ENCODE measurements around the gene ANKFY1.

ANKFY1 gene

GRCh38 chr17:4276514-4276913 is 12.7 kb upstream of the ANKFY1 start:
- Mint-ChIP-seq H3K36me3 (ENCODE audit: low read depth) (peaks cover 36% of the 10 kb centered on the region), H3K4me1 (no peaks in the 10 kb centered on the region), H3K27ac (no peak overlapping the region), H3K9me3 (no peaks in the 10 kb centered on the region), H3K4me3 (no peak overlapping the region), H3K27me3 (ENCODE audit: low read depth) (no peaks in the 10 kb centered on the region)
- TF ChIP-seq, protein P1, sequence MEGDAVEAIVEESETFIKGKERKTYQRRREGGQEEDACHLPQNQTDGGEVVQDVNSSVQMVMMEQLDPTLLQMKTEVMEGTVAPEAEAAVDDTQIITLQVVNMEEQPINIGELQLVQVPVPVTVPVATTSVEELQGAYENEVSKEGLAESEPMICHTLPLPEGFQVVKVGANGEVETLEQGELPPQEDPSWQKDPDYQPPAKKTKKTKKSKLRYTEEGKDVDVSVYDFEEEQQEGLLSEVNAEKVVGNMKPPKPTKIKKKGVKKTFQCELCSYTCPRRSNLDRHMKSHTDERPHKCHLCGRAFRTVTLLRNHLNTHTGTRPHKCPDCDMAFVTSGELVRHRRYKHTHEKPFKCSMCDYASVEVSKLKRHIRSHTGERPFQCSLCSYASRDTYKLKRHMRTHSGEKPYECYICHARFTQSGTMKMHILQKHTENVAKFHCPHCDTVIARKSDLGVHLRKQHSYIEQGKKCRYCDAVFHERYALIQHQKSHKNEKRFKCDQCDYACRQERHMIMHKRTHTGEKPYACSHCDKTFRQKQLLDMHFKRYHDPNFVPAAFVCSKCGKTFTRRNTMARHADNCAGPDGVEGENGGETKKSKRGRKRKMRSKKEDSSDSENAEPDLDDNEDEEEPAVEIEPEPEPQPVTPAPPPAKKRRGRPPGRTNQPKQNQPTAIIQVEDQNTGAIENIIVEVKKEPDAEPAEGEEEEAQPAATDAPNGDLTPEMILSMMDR (IDR thresholded peaks at IDR 0.05; ENCODE audit: unreplicated experiment in 3 of 3): no peak

- no peak overlapping the region for H3K27ac Mint-ChIP-seq
- TF ChIP-seq, protein P1 (IDR thresholded peaks at IDR 0.05; ENCODE audit: unreplicated experiment in 3 of 3): no peak
- no peaks in the 10 kb centered on the region for H3K4me1 Mint-ChIP-seq
- no peaks in the 10 kb centered on the region for H3K27me3 Mint-ChIP-seq (ENCODE audit: low read depth)
- H3K9me3 Mint-ChIP-seq: no peaks in the 10 kb centered on the region
- no peak overlapping the region for H3K4me3 Mint-ChIP-seq
- peaks cover 45% of the 10 kb centered on the region for H3K36me3 Mint-ChIP-seq (ENCODE audit: low read depth)
Observed at GRCh38 chr17:4272972-4273368, 9.2 kb upstream of the ANKFY1 start.

DNA sequence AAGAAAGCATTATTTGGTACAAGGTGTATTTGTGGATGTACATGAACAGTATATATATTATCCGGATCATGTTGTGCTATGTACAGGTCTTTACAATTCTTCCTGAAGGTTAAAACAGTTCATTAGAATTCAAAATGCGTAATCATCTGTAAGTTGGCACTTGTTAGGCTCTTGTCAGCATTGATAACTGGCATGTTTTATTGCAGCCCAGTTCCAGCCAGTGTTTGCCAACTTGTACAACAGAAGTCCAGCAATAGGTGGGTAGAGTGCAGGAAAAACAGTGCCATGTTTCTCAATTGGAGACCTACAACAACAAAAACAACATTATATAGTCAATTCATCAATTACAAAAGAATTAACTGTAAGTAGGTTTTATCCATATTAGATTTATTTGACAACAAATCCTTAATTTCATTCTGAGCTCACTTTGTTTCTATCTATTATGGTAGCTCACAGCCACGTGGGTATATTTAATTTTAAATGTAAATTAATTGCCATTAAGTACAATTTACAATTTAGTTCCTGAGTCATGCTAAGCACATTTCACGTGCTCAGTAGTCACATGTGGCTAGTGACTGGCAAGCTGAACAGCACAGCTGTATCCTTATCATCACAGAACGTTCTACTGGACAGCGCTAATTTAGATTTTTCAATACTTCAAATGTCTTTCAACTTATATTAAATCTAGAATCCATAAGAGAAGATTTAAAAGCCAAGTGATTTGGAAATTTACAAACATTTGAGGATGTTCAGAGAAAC is 8.6 kb upstream of the ANKFY1 start:
- H3K4me1 Mint-ChIP-seq: no peaks in the 10 kb centered on the region
- H3K27me3 Mint-ChIP-seq (ENCODE audit: low read depth): no peaks in the 10 kb centered on the region
- no peak overlapping the region for H3K27ac Mint-ChIP-seq
- H3K9me3 Mint-ChIP-seq: no peaks in the 10 kb centered on the region
- no peak overlapping the region for H3K4me3 Mint-ChIP-seq
- peaks cover 47% of the 10 kb centered on the region for H3K36me3 Mint-ChIP-seq (ENCODE audit: low read depth)
- TF ChIP-seq, protein P1 (IDR thresholded peaks at IDR 0.05; ENCODE audit: unreplicated experiment in 3 of 3): no peak

DNA sequence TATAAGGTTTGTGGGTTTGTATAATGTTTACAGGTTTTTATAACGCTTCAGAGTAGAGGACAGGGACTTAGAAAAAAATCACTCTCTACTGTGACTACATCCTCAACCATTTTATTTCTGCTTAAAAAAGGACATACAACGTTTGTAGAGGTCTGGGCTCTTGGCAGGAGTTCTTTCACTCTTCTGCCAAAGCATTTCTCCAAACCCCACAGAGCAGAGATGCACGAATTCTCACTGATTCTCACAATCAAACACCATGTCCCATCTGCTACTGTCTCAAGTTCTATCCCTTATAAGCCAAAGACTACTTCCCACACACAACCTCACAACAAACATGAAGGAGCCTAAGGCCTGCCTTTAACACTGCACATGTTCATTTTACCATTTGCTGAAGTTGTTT is 7.0 kb upstream of the ANKFY1 start:
- TF ChIP-seq, protein P1 (IDR thresholded peaks at IDR 0.05; ENCODE audit: unreplicated experiment in 3 of 3): no peak
- Mint-ChIP-seq H3K27me3 (ENCODE audit: low read depth) (no peaks in the 10 kb centered on the region), H3K4me1 (no peaks in the 10 kb centered on the region), H3K9me3 (no peaks in the 10 kb centered on the region), H3K27ac (peak overlapping the region in 2 of 3 experiments; percentile 11 to 37), H3K4me3 (no peak overlapping the region), H3K36me3 (ENCODE audit: low read depth) (peaks cover 38% of the 10 kb centered on the region)

GRCh38 chr17:4269915-4270314 is 6.1 kb upstream of the ANKFY1 start:
- TF ChIP-seq, protein P1 (IDR thresholded peaks at IDR 0.05; ENCODE audit: unreplicated experiment in 3 of 3): no peak
- no peaks in the 10 kb centered on the region for H3K9me3 Mint-ChIP-seq
- no peaks in the 10 kb centered on the region for H3K27me3 Mint-ChIP-seq (ENCODE audit: low read depth)
- no peak overlapping the region for H3K4me3 Mint-ChIP-seq
- peak overlapping the region in 1 of 3 experiments; percentile 2 for H3K27ac Mint-ChIP-seq
- H3K36me3 Mint-ChIP-seq (ENCODE audit: low read depth): peaks cover 37% of the 10 kb centered on the region
- H3K4me1 Mint-ChIP-seq: no peaks in the 10 kb centered on the region

GRCh38 chr17:4267402-4267801 is 3.6 kb upstream of the ANKFY1 start:
- Mint-ChIP-seq H3K27ac (no peak overlapping the region), H3K27me3 (ENCODE audit: low read depth) (no peaks in the 10 kb centered on the region), H3K4me1 (peaks cover 15% of the 10 kb centered on the region), H3K4me3 (no peak overlapping the region), H3K9me3 (no peaks in the 10 kb centered on the region), H3K36me3 (ENCODE audit: low read depth) (peaks cover 40% of the 10 kb centered on the region)
- TF ChIP-seq, protein P1 (IDR thresholded peaks at IDR 0.05; ENCODE audit: unreplicated experiment in 3 of 3): no peak

Data from nephron (organoid).